ENCODE results near the gene CYTH1.
A peak's percentile ranks its signal among the peaks of the same experiment; 100 is the strongest.

The CYTH1 gene

GRCh38 chr17:78781893-78782304, at the start of gene CYTH1:
TSS of gene CYTH1 (minus strand) at chr17:78782273. CDS start at chr17:78782223, 50 bp downstream.
- no peak for DNase-seq

DNA sequence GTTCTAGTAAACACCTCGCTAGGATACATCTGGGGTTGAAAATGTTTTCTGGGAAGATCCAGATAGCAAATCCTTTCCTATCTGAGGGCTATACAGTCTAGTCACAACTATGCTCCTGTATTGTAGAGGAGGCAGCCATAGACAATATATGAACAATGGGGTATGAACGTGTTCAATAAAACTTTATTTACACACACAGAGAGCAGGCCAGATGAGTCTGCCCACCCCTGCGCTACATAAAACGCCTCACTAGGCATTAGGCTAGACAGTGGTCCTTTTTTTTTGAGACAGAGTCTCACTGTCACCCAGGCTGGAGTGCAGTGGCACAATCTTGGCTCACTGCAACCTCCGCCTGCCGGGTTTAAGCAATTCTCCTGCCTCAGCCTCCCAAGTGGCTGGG, 47.4 kb upstream of the CYTH1 start:
- no peak for DNase-seq

DNA sequence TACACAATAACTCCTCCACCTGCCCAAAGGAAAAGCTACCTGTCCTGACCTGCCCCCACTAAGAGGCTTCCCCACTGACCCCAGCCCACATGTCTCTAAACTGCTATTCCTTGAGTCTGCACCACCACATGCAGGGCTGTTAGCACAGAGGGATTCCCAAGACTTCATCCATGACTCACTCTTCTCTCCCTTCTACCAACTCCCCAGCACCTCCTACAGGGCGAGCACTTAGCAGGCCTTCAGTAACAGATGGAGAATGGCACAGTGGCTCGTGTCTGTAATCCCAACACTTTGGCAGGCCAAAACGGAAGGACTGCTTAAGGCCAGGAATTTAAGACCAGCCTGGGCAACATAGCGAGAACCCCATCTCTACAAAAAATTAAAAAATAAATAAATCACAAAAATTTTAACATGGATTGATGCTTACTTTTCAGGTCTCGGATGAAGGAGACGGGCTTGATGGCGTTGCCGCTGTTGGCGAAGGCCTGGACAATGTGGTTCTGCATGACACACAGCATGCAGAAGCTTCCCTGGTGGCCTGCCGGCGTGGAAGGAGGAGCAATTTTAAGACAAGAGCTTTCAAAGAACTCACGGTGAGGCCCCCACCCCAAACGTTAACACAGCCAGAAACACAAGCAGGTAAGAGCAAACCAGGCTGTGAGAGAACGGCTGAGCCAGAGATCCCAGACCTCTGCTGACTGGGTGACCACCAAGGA, 46.6 kb upstream of the CYTH1 start:
- DNase-seq, result peak; percentile 52 to 53

- no peak for DNase-seq
Observed at GRCh38 chr17:78826836-78827509, 44.9 kb upstream of the CYTH1 start.

GRCh38 chr17:78826421-78826820, 44.3 kb upstream of the CYTH1 start:
- DNase-seq, result no peak

- no peak for DNase-seq
Observed at GRCh38 chr17:78825696-78826095, 43.6 kb upstream of the CYTH1 start.

DNA sequence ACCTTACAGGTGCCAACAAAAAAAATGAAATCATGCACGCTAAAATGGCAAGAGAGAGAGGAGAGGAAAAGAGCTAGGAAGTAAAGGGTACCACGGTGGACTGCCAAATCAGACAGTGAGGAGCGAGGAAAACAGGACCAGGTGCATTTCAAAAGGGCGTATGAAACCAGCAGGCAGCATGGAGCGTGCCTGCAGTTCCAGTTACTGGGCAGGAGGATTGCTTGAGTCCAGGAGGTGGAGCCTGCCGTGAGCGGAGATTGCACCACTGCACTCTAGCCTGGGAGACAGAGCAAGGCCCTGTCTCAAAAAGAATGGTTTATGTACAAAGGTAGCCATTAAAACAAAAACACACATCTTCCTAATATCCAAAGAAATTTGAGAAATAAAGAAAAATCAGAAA, 42.2 kb upstream of the CYTH1 start:
- DNase-seq, result no peak

GRCh38 chr17:78823282-78824046, 41.4 kb upstream of the CYTH1 start:
- DNase-seq, result no peak

DNA sequence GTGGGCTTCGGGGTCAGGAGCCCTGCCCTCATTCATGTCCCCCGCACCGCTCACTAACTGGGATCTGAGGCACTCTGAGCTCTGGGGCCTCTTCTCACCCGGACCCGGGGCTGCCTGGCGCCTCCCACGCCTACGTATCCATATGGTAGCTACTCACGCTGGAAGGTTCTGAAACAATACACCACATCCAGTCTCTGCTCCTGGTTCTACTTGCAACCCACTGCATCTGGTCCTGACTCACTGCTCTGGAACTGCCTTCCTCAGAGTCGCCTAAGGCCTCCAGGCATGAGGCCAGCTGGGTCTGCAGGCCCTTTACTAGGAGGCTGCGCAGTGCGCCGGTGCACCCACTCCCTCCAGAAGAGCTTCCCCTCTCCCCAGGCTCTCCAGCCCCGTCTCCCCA, 40.5 kb upstream of the CYTH1 start:
- DNase-seq, result no peak

DNA sequence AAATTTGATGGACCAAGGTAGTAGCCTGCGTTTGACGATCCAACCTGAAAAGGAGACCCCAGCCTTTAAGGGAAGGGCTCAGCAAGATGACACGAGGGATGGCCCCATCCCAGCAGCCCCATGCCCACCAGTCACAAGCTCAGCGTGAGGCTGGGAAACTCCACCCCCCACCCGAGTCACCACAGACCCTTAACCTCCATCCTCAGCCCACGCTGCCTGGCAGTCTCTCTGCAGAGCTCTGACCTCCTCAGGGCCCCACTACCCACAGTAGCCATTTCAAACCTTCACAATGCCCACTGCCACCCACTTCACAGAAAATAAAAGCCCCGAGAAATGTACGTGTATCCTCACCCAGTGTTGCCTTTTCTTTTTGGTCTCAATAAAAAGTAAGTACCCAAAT, 39.9 kb upstream of the CYTH1 start:
- no peak for DNase-seq

GRCh38 chr17:78820841-78821240, 38.8 kb upstream of the CYTH1 start:
- no peak for DNase-seq

DNA sequence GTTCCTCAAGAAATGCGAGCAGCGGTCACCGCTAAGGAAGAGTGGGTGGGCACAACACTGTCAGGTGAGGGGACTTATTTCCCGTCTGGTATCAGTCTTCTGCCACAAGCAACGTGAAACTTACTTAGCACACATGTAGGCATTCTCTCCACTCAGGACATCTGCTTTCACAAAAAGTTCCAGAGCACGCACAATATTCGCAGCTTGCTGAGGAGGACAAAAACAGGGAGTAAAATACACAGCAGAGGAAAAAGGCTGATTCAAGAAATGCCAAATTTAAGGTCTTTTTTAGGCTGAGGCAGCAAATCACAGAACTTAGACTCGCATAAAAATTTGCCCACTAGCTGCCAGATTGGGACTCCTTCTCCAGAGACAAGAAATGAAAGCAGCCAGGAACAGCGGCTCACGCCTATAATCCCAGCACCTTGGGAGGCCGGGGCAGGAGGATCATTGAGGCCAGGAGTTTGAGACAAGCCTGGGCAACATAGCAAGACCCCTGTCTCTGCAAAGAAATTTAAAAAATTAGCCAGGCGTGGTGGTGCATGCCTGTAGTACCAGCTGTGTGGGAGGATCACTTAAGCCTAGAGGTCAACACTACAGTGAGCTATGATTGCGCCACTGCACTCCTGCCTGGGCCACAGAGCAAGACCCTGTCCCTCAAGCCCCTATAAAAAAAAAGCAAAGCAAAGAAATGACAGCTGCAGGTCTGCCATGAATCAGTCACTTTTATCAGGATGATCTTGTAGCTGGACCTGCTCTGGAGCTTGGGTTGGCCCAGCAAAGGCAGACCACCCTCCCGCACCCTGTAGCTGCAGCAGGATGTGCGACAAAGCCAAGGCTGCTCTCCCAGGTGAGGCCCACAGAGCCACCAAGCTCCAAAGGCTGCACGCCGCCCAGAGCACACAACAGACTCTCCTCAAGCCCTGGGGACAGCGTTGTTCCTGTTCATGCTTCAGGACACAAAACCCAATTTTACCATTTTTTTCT, 38.0 kb upstream of the CYTH1 start:
- DNase-seq, result no peak

- DNase-seq, result no peak
Observed at GRCh38 chr17:78819402-78819801, 37.3 kb upstream of the CYTH1 start.

- DNase-seq, result no peak
Observed at GRCh38 chr17:78818932-78819331, 36.9 kb upstream of the CYTH1 start.

DNA sequence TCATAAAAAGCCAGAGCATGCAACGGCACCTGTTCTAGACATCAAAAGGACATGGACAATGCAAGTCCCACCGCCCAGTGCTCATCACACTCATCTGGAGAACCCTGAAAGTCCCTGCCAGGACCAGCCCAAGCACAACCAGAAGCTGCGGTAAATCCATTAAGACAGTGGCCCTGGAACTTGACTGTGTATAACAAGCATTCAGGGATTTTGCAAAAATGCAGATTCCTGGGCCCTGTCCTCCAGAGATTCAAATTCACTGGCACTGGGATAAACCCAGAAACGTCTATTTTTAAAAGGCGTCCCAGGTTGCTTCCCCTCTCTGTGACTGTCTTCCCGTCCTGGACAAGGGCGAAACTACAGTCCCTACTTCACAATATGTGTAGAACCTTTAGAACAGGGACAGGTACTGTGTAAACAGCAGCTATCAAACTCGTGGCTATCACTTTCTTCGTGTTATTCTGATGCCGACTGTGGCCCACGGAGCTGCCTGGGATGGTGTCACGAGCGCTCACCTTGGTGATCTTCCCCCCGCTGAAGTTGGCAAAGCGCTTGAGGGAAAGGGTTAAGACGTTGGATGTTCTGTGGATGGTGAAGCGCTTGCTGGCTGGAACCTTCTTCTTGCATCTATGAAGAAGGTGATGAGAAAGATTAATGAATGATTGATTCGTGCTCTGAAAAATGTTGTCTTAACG, 36.2 kb upstream of the CYTH1 start:
- no peak for DNase-seq

DNA sequence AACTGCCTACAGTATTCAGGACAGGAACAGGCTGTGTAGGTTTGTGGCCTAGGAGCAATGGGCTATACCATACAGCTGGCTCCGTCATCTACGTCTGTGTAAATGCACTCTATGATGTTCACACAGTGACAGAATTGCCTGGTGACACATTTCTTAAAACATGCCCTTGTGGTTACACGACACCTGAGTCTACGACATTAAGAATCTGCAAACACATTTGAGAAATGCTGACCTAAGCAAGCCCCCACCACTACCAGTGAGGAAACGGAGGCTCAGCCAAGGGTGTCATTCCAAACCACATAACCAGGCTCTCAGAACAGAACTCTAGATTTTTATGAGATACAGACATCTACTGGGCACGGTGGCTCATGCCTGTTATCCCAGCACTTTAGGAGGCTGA, 35.0 kb upstream of the CYTH1 start:
- DNase-seq, result no peak

DNA sequence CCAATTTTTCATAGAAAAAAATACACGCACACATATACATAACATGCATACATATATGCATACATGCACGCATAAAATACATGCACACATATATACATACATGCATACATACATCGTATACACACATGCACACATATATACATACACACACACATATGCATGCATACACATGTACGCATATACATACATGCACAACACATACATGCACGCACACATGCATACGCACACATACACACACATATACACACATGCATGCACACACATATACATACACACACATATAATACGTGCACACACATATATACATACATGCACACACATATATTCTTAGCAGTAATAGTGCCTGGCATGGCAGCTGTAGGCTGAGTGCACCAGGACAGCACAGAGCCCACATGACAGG, 33.6 kb upstream of the CYTH1 start:
- DNase-seq, result no peak

- DNase-seq, result no peak
Observed at GRCh38 chr17:78812855-78813254, 30.8 kb upstream of the CYTH1 start.

DNA sequence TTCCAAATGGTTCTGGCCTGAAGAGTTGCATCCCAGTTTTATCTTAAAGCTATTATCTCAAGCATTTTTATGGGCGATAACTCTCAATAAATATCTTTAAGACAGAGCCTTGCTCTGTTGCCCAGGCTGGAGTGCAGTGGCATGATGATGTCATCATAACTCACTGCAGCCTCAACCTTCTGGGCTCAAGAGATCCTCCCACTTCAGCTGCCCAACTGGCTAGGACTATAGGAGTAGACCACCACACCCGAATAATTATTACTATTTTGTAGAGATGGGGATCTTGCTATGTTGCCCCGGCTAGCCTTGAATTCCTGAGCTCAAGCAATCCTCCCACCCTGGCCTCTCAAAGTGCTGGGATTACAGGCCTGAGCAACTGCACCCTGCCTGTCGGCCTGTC, 26.1 kb upstream of the CYTH1 start:
- DNase-seq, result no peak

DNA sequence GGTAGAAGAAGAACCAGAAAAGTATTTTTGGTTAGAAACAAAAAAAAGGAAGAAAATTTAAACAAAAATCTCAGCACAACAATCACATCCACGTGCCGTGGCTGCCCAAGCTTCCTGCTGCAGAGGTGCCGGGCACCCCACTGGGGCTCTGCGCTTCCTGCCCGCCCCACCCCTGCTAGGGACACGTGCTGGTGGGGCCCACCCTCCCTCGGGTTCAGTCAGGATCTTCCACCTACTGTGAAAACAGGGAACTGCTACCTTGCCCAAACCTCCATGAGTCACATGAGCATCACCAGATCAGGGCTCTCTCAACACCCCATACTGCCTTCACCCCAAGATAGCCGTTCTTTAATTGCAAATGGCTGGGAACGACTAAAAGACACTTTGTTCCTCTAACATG, 24.4 kb upstream of the CYTH1 start:
- no peak for DNase-seq

DNA sequence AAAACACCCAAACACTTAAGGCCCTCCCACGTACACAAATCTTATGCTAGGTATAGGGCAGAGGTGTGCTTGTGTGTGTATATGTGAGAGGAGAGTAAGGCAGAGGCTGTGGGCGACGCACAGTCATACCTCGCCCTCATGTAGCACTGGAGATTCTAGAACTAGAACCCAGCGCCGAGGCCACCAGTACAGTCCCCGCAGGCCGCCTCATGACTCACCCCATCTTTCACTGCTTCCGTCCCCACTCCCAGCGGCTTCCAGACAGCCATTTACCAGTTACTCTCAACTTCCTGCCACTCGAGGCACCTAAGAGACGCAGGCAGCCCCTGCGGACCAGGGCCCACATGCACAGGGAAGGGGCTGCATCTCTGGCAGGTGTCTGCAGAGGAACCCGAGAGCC, 23.2 kb upstream of the CYTH1 start:
- DNase-seq, result no peak

DNA sequence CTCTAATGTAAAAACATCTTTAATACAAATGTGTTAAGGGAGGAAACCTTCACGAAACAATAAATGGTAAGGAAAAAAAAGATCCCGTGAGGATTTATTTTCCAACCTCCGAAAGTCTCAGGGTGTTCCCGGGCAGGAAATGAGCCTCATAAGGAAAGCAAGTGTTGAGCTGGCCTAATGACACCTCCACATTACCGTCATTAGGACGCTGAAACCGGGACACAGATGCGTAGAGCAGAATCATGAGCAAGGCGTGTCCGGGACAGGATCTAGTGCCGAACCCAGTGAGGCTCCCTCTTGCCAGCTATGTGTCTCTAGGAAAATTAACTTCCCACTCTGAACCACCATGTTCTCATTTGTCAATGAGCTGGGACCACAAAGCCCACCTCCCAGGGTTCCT, 22.7 kb upstream of the CYTH1 start:
- DNase-seq, result no peak
